ENCODE results near the gene GRIN3B. TPM values are rescaled to one million over a fixed set of nuclear protein-coding genes. Genes with fewer than 3 reads are reported as not detected.
A peak's percentile ranks its signal among the peaks of the same experiment; 100 is the strongest.

Gene GRIN3B
- polyA plus RNA-seq, 1 of the 3 experiments (the other 2 are of a cell fraction), result 1.5 TPM

- 100% methylated on average over 3 of the region's 14 CpGs for WGBS (ENCODE audit: low lambda C conversion rate)
- Histone ChIP-seq H3K9ac (no peak overlapping the region), H3K4me1 (ENCODE audit: control insufficient read depth in 1 of 2, insufficient read depth in 2 of 2, low read depth in 1 of 2, low read length in 1 of 2) (no peaks in the 10 kb centered on the region), H3K4me2 (no peak overlapping the region), H3K79me2 (ENCODE audit: insufficient read depth) (no peaks in the 10 kb centered on the region), H2AFZ (ENCODE audit: low read depth) (no peak overlapping the region), H3K4me3 (ENCODE audit: low read depth in 2 of 2, low read length in 1 of 2) (no peak overlapping the region), H4K20me1 (ENCODE audit: insufficient read depth) (no peaks in the 10 kb centered on the region), H3K27me3 (ENCODE audit: insufficient read depth) (no peaks in the 10 kb centered on the region), H3K9me3 (peaks cover 11% of the 10 kb centered on the region; the same call in 1 of the 2 replicates), H3K9me2 (no peaks in the 10 kb centered on the region), H3K36me3 (replicated peaks in 1 of 2; ENCODE audit: control insufficient read depth in 1 of 2, insufficient read depth in 2 of 2, low read length in 1 of 2) (no peaks in the 10 kb centered on the region), H3K27ac (ENCODE audit: low read depth in 2 of 2, low read length in 1 of 2) (no peak overlapping the region), H3F3A (replicated peaks; ENCODE audit: insufficient read depth) (peaks cover 4% of the 10 kb centered on the region)
- ChIA-PET CTCF (no interaction called here), POLR2A (no interaction called here)
- TF ChIP-seq TCF12 (IDR thresholded peaks at IDR 0.05), result no peak
- no peak for TF ChIP-seq RXRA (IDR thresholded peaks at IDR 0.05; ENCODE audit: borderline replicate concordance, low read depth)
- no peak for DNase-seq
Observed at GRCh38 chr19:1055028-1055425, 54.8 kb downstream of the GRIN3B start.

- Histone ChIP-seq H3K79me2 (ENCODE audit: insufficient read depth) (no peaks in the 10 kb centered on the region), H3K36me3 (replicated peaks in 1 of 2; ENCODE audit: control insufficient read depth in 1 of 2, insufficient read depth in 2 of 2, low read length in 1 of 2) (no peaks in the 10 kb centered on the region), H3K9me3 (peaks cover 11% of the 10 kb centered on the region; the same call in 1 of the 2 replicates), H3K27ac (ENCODE audit: low read depth in 2 of 2, low read length in 1 of 2) (no peak overlapping the region), H2AFZ (ENCODE audit: low read depth) (no peak overlapping the region), H3K4me1 (ENCODE audit: control insufficient read depth in 1 of 2, insufficient read depth in 2 of 2, low read depth in 1 of 2, low read length in 1 of 2) (no peaks in the 10 kb centered on the region), H4K20me1 (ENCODE audit: insufficient read depth) (no peaks in the 10 kb centered on the region), H3K4me2 (no peak overlapping the region), H3K27me3 (ENCODE audit: insufficient read depth) (no peaks in the 10 kb centered on the region), H3F3A (replicated peaks; ENCODE audit: insufficient read depth) (no peaks in the 10 kb centered on the region), H3K9me2 (no peaks in the 10 kb centered on the region), H3K4me3 (ENCODE audit: low read depth in 2 of 2, low read length in 1 of 2) (no peak overlapping the region), H3K9ac (no peak overlapping the region)
- TF ChIP-seq PBX3 (IDR thresholded peaks at IDR 0.05), result no peak
- POLR2A ChIA-PET, result interaction anchor here (0.6 kb wide), 1 partner anchor 179 kb away, joined by 3 read pairs; no protein-coding TSS in a partner anchor
- CTCF ChIA-PET, result interaction anchor here (0.8 kb wide), 1 partner anchor 9 kb away, joined by 5 read pairs; no protein-coding TSS in a partner anchor
- WGBS (ENCODE audit: low lambda C conversion rate), result 89% methylated on average over 7 of the region's 20 CpGs
- DNase-seq, result no peak
Observed at GRCh38 chr19:1055886-1056620, 55.8 kb downstream of the GRIN3B start.

- no peaks in the 10 kb centered on the region for H3F3A ChIP-seq (replicated peaks; ENCODE audit: insufficient read depth)
- TF ChIP-seq RAD21 (IDR thresholded peaks at IDR 0.05; ENCODE audit: low read length) (no peak), NFIC (IDR thresholded peaks at IDR 0.05; ENCODE audit: borderline replicate concordance) (no peak), USF1 (IDR thresholded peaks at IDR 0.05; ENCODE audit: borderline replicate concordance, low read depth) (0 out of 2 replicates have a peak, but pooled peaks have one; percentile 25)
- WGBS (ENCODE audit: low lambda C conversion rate), result 12% methylated on average over 3 of the region's 3 CpGs
- no peaks in the 10 kb centered on the region for H3K9me2 ChIP-seq
- no peaks in the 10 kb centered on the region for H4K20me1 ChIP-seq (ENCODE audit: insufficient read depth)
- H3K4me3 ChIP-seq (ENCODE audit: low read depth in 2 of 2, low read length in 1 of 2), result no peak overlapping the region; a peak in 1 of 4 replicates
- H2AFZ ChIP-seq (ENCODE audit: low read depth), result no peak overlapping the region
- H3K4me1 ChIP-seq (ENCODE audit: control insufficient read depth in 1 of 2, insufficient read depth in 2 of 2, low read depth in 1 of 2, low read length in 1 of 2), result no peaks in the 10 kb centered on the region
- CTCF ChIA-PET, result interaction anchor here (0.8 to 1.5 kb wide), 2 partner anchors 8 to 10 kb away, joined by 4 to 5 read pairs; partner anchors contain the start of gene ARHGAP45
- no peak overlapping the region for H3K27ac ChIP-seq (ENCODE audit: low read depth in 2 of 2, low read length in 1 of 2)
- no peak overlapping the region for H3K9ac ChIP-seq
- H3K79me2 ChIP-seq (ENCODE audit: insufficient read depth), result no peaks in the 10 kb centered on the region
- POLR2A ChIA-PET, result no interaction called here
- no peak overlapping the region for H3K4me2 ChIP-seq
- H3K36me3 ChIP-seq (replicated peaks in 1 of 2; ENCODE audit: control insufficient read depth in 1 of 2, insufficient read depth in 2 of 2, low read length in 1 of 2), result no peaks in the 10 kb centered on the region
- H3K27me3 ChIP-seq (ENCODE audit: insufficient read depth), result no peaks in the 10 kb centered on the region
- DNase-seq, result no peak
- peaks cover 11% of the 10 kb centered on the region; the same call in 1 of the 2 replicates for H3K9me3 ChIP-seq
Observed at GRCh38 chr19:1057176-1057855, 57.1 kb downstream of the GRIN3B start.
